Measurements from ENCODE around the gene EYS.

GRCh38 chr6:64146876-64147275 is 1560.2 kb downstream of the EYS start:
- TF ChIP-seq YY1 (IDR thresholded peaks at IDR 0.05; ENCODE audit: insufficient read depth, insufficient read length) (no peak), SUZ12 (IDR thresholded peaks at IDR 0.05; ENCODE audit: extremely low read depth, insufficient read depth, insufficient read length) (no peak), ZNF274 (IDR thresholded peaks at IDR 0.05; ENCODE audit: low read depth, low read length) (no peak)
